Panc1 (cell line): ENCODE results near the gene BHLHE23. TPM values are rescaled to one million over a fixed set of nuclear protein-coding genes. Genes with fewer than 3 reads are reported as not detected.

Experiments
- ATAC-seq: fragments of 200-7000 bp; cut with Tn5 transposase; 2 replicates; pipeline ENCODE4 v1.9.1; 2020; ENCODE audit warnings: mild to moderate bottlenecking, moderate library complexity
- BruUV-seq: library from RNA; stranded (reverse); fragments of 400-500 nt; replicated peaks from 2 replicates; lab custom pipeline; 2021; lab: Mats Ljungman, UMichigan
- CTCF ChIA-PET: fragments of 300-600 bp; sonication (Branson Sonifier 250); formaldehyde crosslinking; loops from one replicate; lab custom pipeline; 2022; ENCODE audit warnings: antibody characterized with exemption; lab: Charles Lee
- POLR2A ChIA-PET: fragments of 300-600 bp; sonication (Branson Sonifier 250); formaldehyde crosslinking; loops from one replicate; lab custom pipeline; 2022; ENCODE audit warnings: antibody characterized with exemption; lab: Charles Lee
- DNase-seq: peaks from one replicate; pipeline ENCODE4 v3.0.0-alpha.2; 2010; ENCODE audit warnings: low read depth, low spot score
- H3K27ac ChIP-seq: 2 replicates; pipeline ENCODE4 v1.5.1; 2011; ENCODE audit warnings: mild to moderate bottlenecking, low read length, inconsistent platforms
- H3K27me3 ChIP-seq: fragments of 200-500 bp; sonication (Bioruptor generic); 2 replicates; pipeline ENCODE4 v1.6.0; 2014; ENCODE audit warnings: low read length, inconsistent platforms; ENCODE audit not compliant: control insufficient read depth, insufficient read depth
- H3K36me3 ChIP-seq: fragments of 200-500 bp; sonication (Bioruptor generic); 2 replicates; pipeline ENCODE4 v1.5.1; 2014; ENCODE audit warnings: inconsistent platforms, mild to moderate bottlenecking, low read length, moderate library complexity; ENCODE audit not compliant: control insufficient read depth, insufficient read depth
- H3K4me1 ChIP-seq: 2 replicates; pipeline ENCODE4 v1.5.1; 2011; ENCODE audit warnings: inconsistent platforms, mild to moderate bottlenecking, low read length, moderate library complexity; ENCODE audit not compliant: control insufficient read depth, insufficient read depth
- H3K4me3 ChIP-seq, 2 experiments: 2 replicates each; pipeline ENCODE4 v1.5.1; 2011 to 2012; ENCODE audit warnings: low read depth in 2 of 2, low read length in 2 of 2, mild to moderate bottlenecking in 2 of 2, inconsistent platforms in 1 of 2, moderate library complexity in 1 of 2
- H3K9me3 ChIP-seq: fragments of 200-500 bp; sonication (Bioruptor generic); 2 replicates; pipeline ENCODE4 v1.5.1; 2014; ENCODE audit warnings: low read depth, mild to moderate bottlenecking, inconsistent platforms, low read length, moderate library complexity; ENCODE audit not compliant: control insufficient read depth, insufficient read depth
- POLR2AphosphoS5 ChIP-seq: IDR thresholded peaks from 2 replicates; pipeline ENCODE4 v1.6.1; 2012; ENCODE audit warnings: mild to moderate bottlenecking, low read depth, low read length, moderate library complexity
- SIN3A ChIP-seq: IDR thresholded peaks from 2 replicates; pipeline ENCODE4 v1.6.1; 2012; ENCODE audit warnings: low read depth, mild to moderate bottlenecking, low read length, moderate library complexity, borderline replicate concordance; ENCODE audit not compliant: insufficient read depth
- TCF7L2 ChIP-seq: IDR thresholded peaks from 2 replicates; pipeline ENCODE4 v1.6.1; 2011; ENCODE audit warnings: mild to moderate bottlenecking, low read depth, low read length, inconsistent platforms
- in situ Hi-C: cut with HindIII; loops from 2 replicates; pipeline ENCODE4 v1.10.0; 2016; ENCODE audit warnings: low sequenced_read_pairs, low pct_unique_long_range_greater_than_20kb
- intact Hi-C: fragments of 100-400 bp; cut with micrococcal nuclease; formaldehyde crosslinking; loops from one replicate; pipeline ENCODE4 v1.10.0; 2022; ENCODE audit not compliant: unreplicated experiment
- total RNA-seq: library from RNA; stranded (reverse); gene quantifications from one replicate; pipeline ENCODE4 v1.2.1, GENCODE V29; 2021; ENCODE audit not compliant: unreplicated experiment
- TF ChIP-seq, protein P1 (sequence below), 2 experiments: IDR thresholded peaks; 2 replicates each; pipeline ENCODE4 v1.6.1; 2011 to 2012; ENCODE audit warnings: low read depth in 2 of 2, control low read depth in 1 of 2, low read length in 1 of 2, mild to moderate bottlenecking in 1 of 2, moderate library complexity in 1 of 2; ENCODE audit not compliant: insufficient read depth in 1 of 2
- TF ChIP-seq, protein P2 (sequence below): fragments of 450-650 bp; IDR thresholded peaks from 2 replicates; pipeline ENCODE4 v1.5.1; 2017; ENCODE audit warnings: mild to moderate bottlenecking

BHLHE23 gene
- total RNA-seq, 1 experiment from 2014 or later, result not detected

DNA sequence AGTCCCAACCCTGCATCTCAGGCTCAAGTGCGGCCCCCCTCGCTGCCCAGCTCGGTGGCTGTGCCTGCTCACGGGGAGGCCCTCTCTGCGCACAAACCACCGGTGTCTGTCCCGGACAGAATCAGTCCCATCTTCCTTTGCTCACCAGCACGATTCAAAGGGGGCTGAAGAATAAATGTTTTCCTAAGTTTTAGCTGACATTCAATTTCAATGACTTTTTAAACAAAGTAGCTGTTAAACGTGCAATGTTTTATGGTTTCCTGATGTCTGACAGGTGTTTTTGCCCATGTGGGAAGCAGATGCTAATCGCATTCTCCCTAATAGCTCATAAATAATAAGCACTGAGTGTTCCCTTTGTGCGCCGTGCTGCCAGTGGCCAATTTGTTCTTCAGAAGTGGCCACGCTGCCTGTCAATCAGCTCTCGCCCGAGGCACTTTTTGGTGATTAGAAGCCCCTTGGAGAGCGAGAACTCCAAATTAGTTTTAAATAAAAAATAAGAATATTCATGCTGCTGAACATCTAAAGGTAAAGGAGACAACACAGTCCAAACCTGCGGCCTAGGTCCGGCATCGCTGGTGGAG is 26.3 kb downstream of the BHLHE23 start:
- in situ Hi-C loops, result no loop called here
- H3K4me1 ChIP-seq, result peaks cover 3% of the 10 kb centered on the region; the same call in 1 of the 2 replicates
- H3K9me3 ChIP-seq, result no peaks in the 10 kb centered on the region
- intact Hi-C loops, result no loop called here
- no peak for ATAC-seq
- H3K36me3 ChIP-seq, result no peaks in the 10 kb centered on the region
- H3K27ac ChIP-seq, result no peak overlapping the region
- TF ChIP-seq SIN3A, result no peak
- TF ChIP-seq, protein P1, sequence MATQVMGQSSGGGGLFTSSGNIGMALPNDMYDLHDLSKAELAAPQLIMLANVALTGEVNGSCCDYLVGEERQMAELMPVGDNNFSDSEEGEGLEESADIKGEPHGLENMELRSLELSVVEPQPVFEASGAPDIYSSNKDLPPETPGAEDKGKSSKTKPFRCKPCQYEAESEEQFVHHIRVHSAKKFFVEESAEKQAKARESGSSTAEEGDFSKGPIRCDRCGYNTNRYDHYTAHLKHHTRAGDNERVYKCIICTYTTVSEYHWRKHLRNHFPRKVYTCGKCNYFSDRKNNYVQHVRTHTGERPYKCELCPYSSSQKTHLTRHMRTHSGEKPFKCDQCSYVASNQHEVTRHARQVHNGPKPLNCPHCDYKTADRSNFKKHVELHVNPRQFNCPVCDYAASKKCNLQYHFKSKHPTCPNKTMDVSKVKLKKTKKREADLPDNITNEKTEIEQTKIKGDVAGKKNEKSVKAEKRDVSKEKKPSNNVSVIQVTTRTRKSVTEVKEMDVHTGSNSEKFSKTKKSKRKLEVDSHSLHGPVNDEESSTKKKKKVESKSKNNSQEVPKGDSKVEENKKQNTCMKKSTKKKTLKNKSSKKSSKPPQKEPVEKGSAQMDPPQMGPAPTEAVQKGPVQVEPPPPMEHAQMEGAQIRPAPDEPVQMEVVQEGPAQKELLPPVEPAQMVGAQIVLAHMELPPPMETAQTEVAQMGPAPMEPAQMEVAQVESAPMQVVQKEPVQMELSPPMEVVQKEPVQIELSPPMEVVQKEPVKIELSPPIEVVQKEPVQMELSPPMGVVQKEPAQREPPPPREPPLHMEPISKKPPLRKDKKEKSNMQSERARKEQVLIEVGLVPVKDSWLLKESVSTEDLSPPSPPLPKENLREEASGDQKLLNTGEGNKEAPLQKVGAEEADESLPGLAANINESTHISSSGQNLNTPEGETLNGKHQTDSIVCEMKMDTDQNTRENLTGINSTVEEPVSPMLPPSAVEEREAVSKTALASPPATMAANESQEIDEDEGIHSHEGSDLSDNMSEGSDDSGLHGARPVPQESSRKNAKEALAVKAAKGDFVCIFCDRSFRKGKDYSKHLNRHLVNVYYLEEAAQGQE (IDR thresholded peaks at IDR 0.05; ENCODE audit: insufficient read depth in 1 of 2, low read depth in 2 of 2, low read length in 1 of 2), result no peak
- no peak for TF ChIP-seq POLR2AphosphoS5
- TF ChIP-seq, protein P2, sequence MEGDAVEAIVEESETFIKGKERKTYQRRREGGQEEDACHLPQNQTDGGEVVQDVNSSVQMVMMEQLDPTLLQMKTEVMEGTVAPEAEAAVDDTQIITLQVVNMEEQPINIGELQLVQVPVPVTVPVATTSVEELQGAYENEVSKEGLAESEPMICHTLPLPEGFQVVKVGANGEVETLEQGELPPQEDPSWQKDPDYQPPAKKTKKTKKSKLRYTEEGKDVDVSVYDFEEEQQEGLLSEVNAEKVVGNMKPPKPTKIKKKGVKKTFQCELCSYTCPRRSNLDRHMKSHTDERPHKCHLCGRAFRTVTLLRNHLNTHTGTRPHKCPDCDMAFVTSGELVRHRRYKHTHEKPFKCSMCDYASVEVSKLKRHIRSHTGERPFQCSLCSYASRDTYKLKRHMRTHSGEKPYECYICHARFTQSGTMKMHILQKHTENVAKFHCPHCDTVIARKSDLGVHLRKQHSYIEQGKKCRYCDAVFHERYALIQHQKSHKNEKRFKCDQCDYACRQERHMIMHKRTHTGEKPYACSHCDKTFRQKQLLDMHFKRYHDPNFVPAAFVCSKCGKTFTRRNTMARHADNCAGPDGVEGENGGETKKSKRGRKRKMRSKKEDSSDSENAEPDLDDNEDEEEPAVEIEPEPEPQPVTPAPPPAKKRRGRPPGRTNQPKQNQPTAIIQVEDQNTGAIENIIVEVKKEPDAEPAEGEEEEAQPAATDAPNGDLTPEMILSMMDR, result no peak
- TF ChIP-seq TCF7L2, result no peak
- H3K4me3 ChIP-seq, result no peak overlapping the region
- no TSS peak for BruUV-seq
- ChIA-PET CTCF (no interaction called here), POLR2A (no interaction called here)
- no peaks in the 10 kb centered on the region for H3K27me3 ChIP-seq
- DNase-seq, result no peak

DNA sequence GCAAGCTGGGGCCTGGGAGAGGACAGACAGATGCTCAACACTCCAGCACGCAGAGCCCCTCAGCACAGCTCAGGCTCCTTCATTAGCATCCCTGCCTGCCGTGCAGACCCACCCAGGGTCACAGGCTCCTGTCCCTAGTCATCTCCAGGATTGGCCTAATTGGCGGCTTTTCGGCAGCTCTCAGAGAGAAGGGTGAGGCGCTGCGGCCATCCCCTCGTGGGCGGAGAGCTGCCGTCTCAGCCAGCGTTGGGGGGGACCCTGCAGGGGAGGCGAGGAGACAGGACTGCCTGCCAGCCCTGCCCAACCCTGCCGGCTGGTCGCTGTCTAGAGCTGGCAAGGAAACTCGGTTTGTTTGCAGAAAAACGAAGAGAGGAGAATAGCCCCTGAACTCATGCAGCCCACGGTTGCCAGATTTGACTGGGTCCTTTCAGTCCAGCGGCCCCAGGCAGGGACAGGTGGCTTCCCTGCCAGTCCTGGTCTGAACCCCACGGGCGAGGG is 26.8 kb downstream of the BHLHE23 start:
- Histone ChIP-seq H3K36me3 (no peaks in the 10 kb centered on the region), H3K9me3 (no peaks in the 10 kb centered on the region), H3K4me1 (peaks cover 3% of the 10 kb centered on the region; the same call in 1 of the 2 replicates), H3K27me3 (no peaks in the 10 kb centered on the region), H3K4me3 (no peak overlapping the region), H3K27ac (no peak overlapping the region)
- ATAC-seq (no peak), DNase-seq (no peak)
- in situ Hi-C loops, result no loop called here
- POLR2A ChIA-PET, result no interaction called here
- BruUV-seq, result no TSS peak
- intact Hi-C loops, result no loop called here
- CTCF ChIA-PET, result no interaction called here
- TF ChIP-seq TCF7L2 (no peak), POLR2AphosphoS5 (no peak), SIN3A (no peak)
- TF ChIP-seq, protein P1 (IDR thresholded peaks at IDR 0.05; ENCODE audit: insufficient read depth in 1 of 2, low read depth in 2 of 2, low read length in 1 of 2), result no peak
- TF ChIP-seq, protein P2, result no peak
